SK-N-SH treated with all-trans-retinoic acid at 6 μM for 48 hours (cell line): Measurements from ENCODE around the gene PPP2R3C.

Experiments
- ARNTL ChIP-seq: fragments of 450-650 bp; formaldehyde crosslinking; IDR thresholded peaks from 2 replicates; pipeline ENCODE4 v1.5.0; 2020; ENCODE audit warnings: low read depth, mild to moderate bottlenecking, moderate library complexity, borderline replicate concordance
- GLIS3 ChIP-seq: fragments of 250-450 bp; sonication (Bioruptor Pico); IDR thresholded peaks from 2 replicates; pipeline ENCODE4 v1.5.0; 2020; ENCODE audit warnings: mild to moderate bottlenecking, moderate library complexity
- ISL1 ChIP-seq: fragments of 250-450 bp; sonication (Bioruptor Pico); IDR thresholded peaks from 2 replicates; pipeline ENCODE4 v2.1.2; 2022; ENCODE audit warnings: mild to moderate bottlenecking, moderate library complexity
- PPARA ChIP-seq: fragments of 250-450 bp; sonication (Bioruptor Pico); IDR thresholded peaks from 2 replicates; pipeline ENCODE4 v1.5.0; 2020; ENCODE audit warnings: mild to moderate bottlenecking, borderline replicate concordance
- TOX ChIP-seq: fragments of 250-450 bp; sonication (Bioruptor Pico); IDR thresholded peaks from 2 replicates; pipeline ENCODE4 v1.8.0; 2021; ENCODE audit warnings: mild to moderate bottlenecking, moderate library complexity, borderline replicate concordance
- ZFP3 ChIP-seq: fragments of 250-450 bp; sonication (Bioruptor Pico); IDR thresholded peaks from 2 replicates; pipeline ENCODE4 v1.5.0; 2020; ENCODE audit warnings: mild to moderate bottlenecking, moderate library complexity

- TF ChIP-seq ZFP3 (CRISPR knock-in tag) = no peak
- TF ChIP-seq TOX (CRISPR knock-in tag) = no peak
- TF ChIP-seq ARNTL = no peak
- no peak for TF ChIP-seq GLIS3 (CRISPR knock-in tag)
- no peak for TF ChIP-seq ISL1
- TF ChIP-seq PPARA = no peak
These were observed 4.7 kb downstream of the PPP2R3C start for GRCh38 chr14:35117112-35117511.
